K562 (cell line): ENCODE data around the gene PRR19. TPM values are rescaled to one million over a fixed set of nuclear protein-coding genes. Genes with fewer than 3 reads are reported as not detected.

Source experiments
- ATAC-seq: fragments of 200-7000 bp; cut with Tn5 transposase; 3 replicates; pipeline ENCODE4 v1.9.1; 2020; ENCODE audit warnings: moderate library complexity
- BruUV-seq: library from RNA; stranded (reverse); fragments of 400-500 nt; replicated peaks from 2 replicates; lab custom pipeline; 2021; lab: Mats Ljungman, UMichigan
- CTCF ChIA-PET: fragments of 300-600 bp; formaldehyde crosslinking; extraction: SDS; loops from one replicate; lab custom pipeline; 2021; ENCODE audit warnings: low intra/inter-chr PET ratio; lab: Yijun Ruan, JAX
- POLR2A ChIA-PET: fragments of 300-600, 350-650 bp; sonication (Branson Sonifier 250); formaldehyde crosslinking; extraction: SDS; loops from one replicate; lab custom pipeline; 2021; ENCODE audit warnings: antibody characterized with exemption, inconsistent platforms; lab: Yijun Ruan, JAX
- DNase-seq, 4 experiments: peaks; one replicate each; pipeline versions ENCODE4 v3.0.0 to v3.0.0-alpha.2; 2011 to 2018; ENCODE audit warnings: low spot score in 3 of 4, mixed read lengths in 3 of 4; ENCODE audit errors: extremely low read depth in 1 of 4
- FAIRE-seq: peaks from 2 replicates; lab custom pipeline; 2011; peaks lifted over from hg19 to GRCh38; lab: Jason Lieb, UNC
- H2AFZ ChIP-seq: 2 replicates; pipeline ENCODE4 v1.6.0; 2011; ENCODE audit warnings: low read depth, low read length, control low read depth, inconsistent platforms
- H3K27ac ChIP-seq: fragments of 200-600 bp; 3 replicates; pipeline ENCODE4 v1.8.0; 2011; ENCODE audit warnings: low read depth, mild to moderate bottlenecking, control low read depth, inconsistent platforms, low read length, moderate library complexity, mixed read lengths; ENCODE audit errors: extremely low read depth
- H3K27me3 ChIP-seq, 2 experiments: fragments of 300-600 bp in 1 of 2; 2 replicates in 1 of 2; 3 replicates in 1 of 2; pipeline versions ENCODE4 v1.6.0 to v1.8.0; 2011; ENCODE audit warnings: inconsistent platforms in 2 of 2, low read length in 2 of 2, mild to moderate bottlenecking in 1 of 2, mixed read lengths in 1 of 2, moderate library complexity in 1 of 2; ENCODE audit not compliant: control insufficient read depth in 2 of 2, insufficient read depth in 2 of 2
- H3K36me3 ChIP-seq: fragments of 300-600 bp; 3 replicates; pipeline ENCODE4 v1.8.0; 2011; ENCODE audit warnings: mild to moderate bottlenecking, low read length, inconsistent platforms; ENCODE audit not compliant: control insufficient read depth, insufficient read depth
- H3K4me1 ChIP-seq, 2 experiments: fragments of 200-600 bp in 1 of 2; replicated peaks in 1 of 2; 2 replicates in 1 of 2; 3 replicates in 1 of 2; pipeline versions ENCODE4 v1.5.1 to v1.8.0; 2011; ENCODE audit warnings: inconsistent platforms in 2 of 2, low read length in 2 of 2, mild to moderate bottlenecking in 1 of 2, mixed read lengths in 1 of 2, moderate library complexity in 1 of 2; ENCODE audit not compliant: control insufficient read depth in 2 of 2, insufficient read depth in 2 of 2
- H3K4me2 ChIP-seq: 2 replicates; pipeline ENCODE4 v1.6.1; 2011; ENCODE audit warnings: low read length, control low read depth, inconsistent platforms, mixed read lengths; ENCODE audit not compliant: insufficient read depth
- H3K4me3 ChIP-seq: fragments of 200-600 bp; sonication (generic), shearing (Covaris generic); 2 replicates; pipeline ENCODE4 v1.5.1; 2016; ENCODE audit warnings: control low read depth, inconsistent platforms
- H3K79me2 ChIP-seq: fragments of 200-600 bp; 3 replicates; pipeline ENCODE4 v1.8.0; 2011; ENCODE audit warnings: low read length, inconsistent platforms; ENCODE audit not compliant: control insufficient read depth, insufficient read depth
- H3K9ac ChIP-seq, 2 experiments: 2 replicates each; pipeline versions ENCODE4 v1.6.0 to v1.6.1; 2011; ENCODE audit warnings: low read depth in 2 of 2, low read length in 2 of 2, control low read depth in 1 of 2, inconsistent platforms in 1 of 2, mild to moderate bottlenecking in 1 of 2, mixed read lengths in 1 of 2; ENCODE audit not compliant: insufficient read depth in 1 of 2
- H3K9me1 ChIP-seq: one replicate; pipeline ENCODE4 v1.6.0; 2011; ENCODE audit warnings: inconsistent platforms, mild to moderate bottlenecking, low read length, moderate library complexity; ENCODE audit not compliant: control insufficient read depth, insufficient read depth
- H3K9me3 ChIP-seq: replicated peaks from 2 replicates; pipeline ENCODE4 v1.5.1; 2011; ENCODE audit warnings: low read depth, low read length, inconsistent platforms; ENCODE audit not compliant: control insufficient read depth, insufficient read depth
- H4K20me1 ChIP-seq: replicated peaks from 2 replicates; pipeline ENCODE4 v1.6.1; 2011; ENCODE audit warnings: low read length, inconsistent platforms, mixed read lengths; ENCODE audit not compliant: control insufficient read depth, insufficient read depth
- CBFA2T3 ChIP-seq: fragments of 450-650 bp; IDR thresholded peaks from 2 replicates; pipeline ENCODE4 v1.6.1; 2017
- CUX1 ChIP-seq: fragments of 200-800 bp; sonication (Bioruptor generic); IDR thresholded peaks from 2 replicates; pipeline ENCODE4 v1.6.1; 2016; ENCODE audit warnings: missing genetic modification characterization, missing compliant biosample characterization
- ETS2 ChIP-seq: IDR thresholded peaks from 2 replicates; pipeline ENCODE4 v1.6.1; 2016; ENCODE audit warnings: borderline replicate concordance, missing genetic modification characterization, mild to moderate bottlenecking, moderate library complexity, missing compliant biosample characterization; ENCODE audit not compliant: poor library complexity, severe bottlenecking
- ILK ChIP-seq: fragments of 450-650 bp; IDR thresholded peaks from 2 replicates; pipeline ENCODE4 v1.6.1; 2016; ENCODE audit warnings: missing genetic modification characterization, low read depth, mild to moderate bottlenecking, missing compliant biosample characterization, moderate library complexity, borderline replicate concordance
- KDM1A ChIP-seq, 2 experiments: fragments of 450-650 bp; IDR thresholded peaks; 2 replicates each; pipeline ENCODE4 v1.6.1; 2016; ENCODE audit warnings: mild to moderate bottlenecking in 2 of 2
- SAFB2 ChIP-seq: fragments of 200-400 bp; formaldehyde crosslinking; IDR thresholded peaks from 2 replicates; pipeline ENCODE4 v1.6.1; 2018; ENCODE audit warnings: borderline replicate concordance, low read length, low read depth, moderate library complexity; ENCODE audit not compliant: severe bottlenecking
- SMARCE1 ChIP-seq: fragments of 450-650 bp; IDR thresholded peaks from 2 replicates; pipeline ENCODE4 v1.7.1; 2016; ENCODE audit warnings: mild to moderate bottlenecking
- STAT5B ChIP-seq: fragments of 250-450 bp; sonication (Bioruptor Pico); IDR thresholded peaks from 2 replicates; pipeline ENCODE4 v1.8.0; 2021; ENCODE audit warnings: mild to moderate bottlenecking, inconsistent platforms
- WHSC1 ChIP-seq: IDR thresholded peaks from one replicate; pipeline ENCODE4 v1.6.1; 2012; ENCODE audit warnings: low read length, control low read depth, inconsistent platforms
- ZNF764 ChIP-seq: fragments of 250-450 bp; sonication (Bioruptor Pico); IDR thresholded peaks from 2 replicates; pipeline ENCODE4 v1.4.0; 2020; ENCODE audit warnings: low read depth, mild to moderate bottlenecking, moderate library complexity
- WGBS: fragments of 100-300 bp; shearing (Covaris generic); methylation state at CpG from one replicate; pipeline ENCODE4 v1.1.6; 2016; ENCODE audit warnings: low coverage, mixed read lengths; ENCODE audit not compliant: insufficient coverage; ENCODE audit errors: missing lambda C conversion rate; 5-methylcytosine and 5-hydroxymethylcytosine counted together
- in situ Hi-C: fragments of 300-500 bp; cut with MboI; formaldehyde crosslinking; loops from 4 replicates; pipeline ENCODE4 v1.15.0; 2018; ENCODE audit warnings: inconsistent platforms, mixed read lengths
- intact Hi-C: fragments of 100-400 bp; cut with micrococcal nuclease; formaldehyde crosslinking; loops from 2 replicates; pipeline ENCODE4 v1.14.2; 2022
- polyA plus RNA-seq, 8 experiments: library from polyadenylated mRNA; depleted of rRNA in 4 of 8; stranded (reverse) in 5 of 8; unstranded in 3 of 8; fragments of >200 nt; fragmentation: Nextera tagmentation in 2 of 8; fragmentation: Illumina TruSeq in 1 of 8; extraction: Ambion mirVana in 2 of 8; extraction: Trizol in 1 of 8; gene quantifications; 2 replicates each; pipeline versions ENCODE4 v1.2.1 to v1.2.3, GENCODE V29; 2011 to 2014; ENCODE audit warnings: inconsistent platforms in 1 of 8, missing spikeins in 1 of 8
- total RNA-seq, 7 experiments: library from RNA; depleted of rRNA in 6 of 7; stranded (reverse); fragments of >200 nt in 6 of 7; fragmentation: Illumina TruSeq in 2 of 7; extraction: Trizol in 2 of 7; gene quantifications; 2 replicates each; pipeline versions ENCODE4 v1.2.1 to v1.2.3, GENCODE V29; 2011 to 2021; ENCODE audit warnings: low replicate concordance in 1 of 7
- TF ChIP-seq, protein P1 (sequence below), 3 experiments: fragments of 200-800 bp in 1 of 3; fragments of 250-450 bp in 1 of 3; fragments of 450-650 bp in 1 of 3; sonication (Bioruptor Pico) in 1 of 3; sonication (Bioruptor generic) in 1 of 3; formaldehyde crosslinking in 1 of 3; IDR thresholded peaks; 2 replicates each; pipeline versions ENCODE4 v1.6.1 to v1.8.0; 2016 to 2022; ENCODE audit warnings: mild to moderate bottlenecking in 2 of 3, missing genetic modification characterization in 2 of 3, missing compliant biosample characterization in 1 of 3, moderate library complexity in 1 of 3
- TF ChIP-seq, protein P2 (sequence below): fragments of 450-650 bp; formaldehyde crosslinking; conservative IDR thresholded peaks from 2 replicates; pipeline ENCODE4 v1.4.0; 2022; ENCODE audit warnings: mild to moderate bottlenecking, missing genetic modification characterization

Gene PRR19
- total and polyA plus RNA-seq, 9 of the 15 experiments (the other 6 are each of a cell fraction or from before 2014, with no cell fraction given) = 0.10 to 1.6 (median 0.54) TPM

DNA sequence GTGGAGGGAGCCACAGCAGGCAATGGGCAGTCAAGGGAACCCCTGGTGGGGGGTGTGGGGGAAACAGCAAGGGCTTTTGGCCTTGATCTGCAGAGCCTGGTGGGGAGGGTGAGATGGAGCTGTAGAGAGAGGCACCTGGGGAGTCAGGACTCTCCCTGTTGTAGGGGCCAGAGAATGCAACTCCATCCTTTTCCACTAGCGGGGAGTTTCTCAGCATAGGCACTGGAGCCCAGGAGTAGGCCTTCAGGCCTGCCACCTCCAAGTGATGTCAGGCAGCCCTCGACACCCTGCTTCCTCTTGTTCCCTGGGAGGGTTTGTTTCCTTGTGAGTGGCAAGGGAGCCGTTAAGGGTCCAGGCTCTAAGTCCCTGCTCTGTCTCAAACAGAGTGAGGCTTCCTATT is 48.5 kb downstream of the PRR19 start:
- intact Hi-C loops (no loop called here), in situ Hi-C loops (no loop called here)
- Histone ChIP-seq H3K9me3 (no peaks in the 10 kb centered on the region), H4K20me1 (no peaks in the 10 kb centered on the region), H3K36me3 (peaks cover 2% of the 10 kb centered on the region; the same call in 1 of the 3 replicates), H3K4me3 (no peak overlapping the region), H2AFZ (no peak overlapping the region), H3K9ac (no peak overlapping the region), H3K79me2 (no peaks in the 10 kb centered on the region), H3K9me1 (no peaks in the 10 kb centered on the region), H3K27ac (no peak overlapping the region), H3K4me2 (no peak overlapping the region), H3K4me1 (peaks cover 0 to 17% of the 10 kb centered on the region in 2 experiments; a peak in 1 of 5 replicates), H3K27me3 (no peaks in the 10 kb centered on the region)
- DNase-seq (no peak), ATAC-seq (no peak), FAIRE-seq (no peak)
- BruUV-seq = no TSS peak
- 28% methylated on average over 2 of the region's 3 CpGs for WGBS
- ChIA-PET CTCF (no interaction called here), POLR2A (interaction anchor here (0.7 kb wide), 1 partner anchor 251 kb away, joined by 3 read pairs; no protein-coding TSS in a partner anchor)
- no peak for TF ChIP-seq WHSC1
- TF ChIP-seq CBFA2T3 = no peak
- TF ChIP-seq, protein P1, sequence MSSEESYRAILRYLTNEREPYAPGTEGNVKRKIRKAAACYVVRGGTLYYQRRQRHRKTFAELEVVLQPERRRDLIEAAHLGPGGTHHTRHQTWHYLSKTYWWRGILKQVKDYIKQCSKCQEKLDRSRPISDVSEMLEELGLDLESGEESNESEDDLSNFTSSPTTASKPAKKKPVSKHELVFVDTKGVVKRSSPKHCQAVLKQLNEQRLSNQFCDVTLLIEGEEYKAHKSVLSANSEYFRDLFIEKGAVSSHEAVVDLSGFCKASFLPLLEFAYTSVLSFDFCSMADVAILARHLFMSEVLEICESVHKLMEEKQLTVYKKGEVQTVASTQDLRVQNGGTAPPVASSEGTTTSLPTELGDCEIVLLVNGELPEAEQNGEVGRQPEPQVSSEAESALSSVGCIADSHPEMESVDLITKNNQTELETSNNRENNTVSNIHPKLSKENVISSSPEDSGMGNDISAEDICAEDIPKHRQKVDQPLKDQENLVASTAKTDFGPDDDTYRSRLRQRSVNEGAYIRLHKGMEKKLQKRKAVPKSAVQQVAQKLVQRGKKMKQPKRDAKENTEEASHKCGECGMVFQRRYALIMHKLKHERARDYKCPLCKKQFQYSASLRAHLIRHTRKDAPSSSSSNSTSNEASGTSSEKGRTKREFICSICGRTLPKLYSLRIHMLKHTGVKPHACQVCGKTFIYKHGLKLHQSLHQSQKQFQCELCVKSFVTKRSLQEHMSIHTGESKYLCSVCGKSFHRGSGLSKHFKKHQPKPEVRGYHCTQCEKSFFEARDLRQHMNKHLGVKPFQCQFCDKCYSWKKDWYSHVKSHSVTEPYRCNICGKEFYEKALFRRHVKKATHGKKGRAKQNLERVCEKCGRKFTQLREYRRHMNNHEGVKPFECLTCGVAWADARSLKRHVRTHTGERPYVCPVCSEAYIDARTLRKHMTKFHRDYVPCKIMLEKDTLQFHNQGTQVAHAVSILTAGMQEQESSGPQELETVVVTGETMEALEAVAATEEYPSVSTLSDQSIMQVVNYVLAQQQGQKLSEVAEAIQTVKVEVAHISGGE (CRISPR knock-in tag; IDR thresholded peaks at IDR 0.05) = no peak
- no peak for TF ChIP-seq CUX1 (CRISPR knock-in tag)
- no peak for TF ChIP-seq SMARCE1
- no peak for TF ChIP-seq KDM1A (IDR thresholded peaks at IDR 0.05)
- TF ChIP-seq STAT5B (CRISPR knock-in tag) = no peak
- no peak for TF ChIP-seq SAFB2
- no peak for TF ChIP-seq ILK
- TF ChIP-seq, protein P2, sequence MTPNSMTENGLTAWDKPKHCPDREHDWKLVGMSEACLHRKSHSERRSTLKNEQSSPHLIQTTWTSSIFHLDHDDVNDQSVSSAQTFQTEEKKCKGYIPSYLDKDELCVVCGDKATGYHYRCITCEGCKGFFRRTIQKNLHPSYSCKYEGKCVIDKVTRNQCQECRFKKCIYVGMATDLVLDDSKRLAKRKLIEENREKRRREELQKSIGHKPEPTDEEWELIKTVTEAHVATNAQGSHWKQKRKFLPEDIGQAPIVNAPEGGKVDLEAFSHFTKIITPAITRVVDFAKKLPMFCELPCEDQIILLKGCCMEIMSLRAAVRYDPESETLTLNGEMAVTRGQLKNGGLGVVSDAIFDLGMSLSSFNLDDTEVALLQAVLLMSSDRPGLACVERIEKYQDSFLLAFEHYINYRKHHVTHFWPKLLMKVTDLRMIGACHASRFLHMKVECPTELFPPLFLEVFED = no peak
- TF ChIP-seq ZNF764 (CRISPR knock-in tag) = no peak
- no peak for TF ChIP-seq ETS2 (tag)
